Measurements from ENCODE around the gene SAMM50. TPM values are rescaled to one million over a fixed set of nuclear protein-coding genes. Genes with fewer than 3 reads are reported as not detected.

Gene SAMM50
- total and polyA plus RNA-seq, 10 of the 15 experiments (the other 5 are each of a cell fraction or from before 2014, with no cell fraction given): 38.2 to 126 (median 62.4) TPM

- FAIRE-seq: no peak
- Histone ChIP-seq H3K4me1 (ENCODE audit: control insufficient read depth, insufficient read depth, low read length) (peaks cover 29% of the 10 kb centered on the region), H3K27me3 (replicated peaks in 1 of 2; ENCODE audit: control insufficient read depth in 2 of 2, insufficient read depth in 2 of 2, low read length in 1 of 2) (no peaks in the 10 kb centered on the region), H3K4me2 (ENCODE audit: control insufficient read depth, insufficient read depth) (no peak overlapping the region), H3K36me3 (ENCODE audit: control insufficient read depth in 2 of 2, insufficient read depth in 2 of 2, low read length in 1 of 2) (peaks cover 2 to 5% of the 10 kb centered on the region in 2 experiments; a peak in 2 of 4 replicates), H3K9me3 (replicated peaks; ENCODE audit: control insufficient read depth, insufficient read depth, low read length) (no peaks in the 10 kb centered on the region), H3K79me2 (ENCODE audit: control insufficient read depth, insufficient read depth, low read length) (peaks cover 78% of the 10 kb centered on the region), H3K27ac (ENCODE audit: control insufficient read depth, insufficient read depth) (0 out of 2 replicates have a peak overlapping the region, but pooled peaks have one; percentile 13), H4K20me1 (ENCODE audit: control insufficient read depth, insufficient read depth) (no peaks in the 10 kb centered on the region), H3K9ac (ENCODE audit: control insufficient read depth, insufficient read depth, low read length) (no peak overlapping the region), H3K4me3 (no peak overlapping the region), H2AFZ (ENCODE audit: control insufficient read depth, low read depth, low read length) (no peak overlapping the region)
- ChIA-PET POLR2A (interaction anchor here (0.9 to 1.2 kb wide), 2 partner anchors 8 to 13 kb away, joined by 3 read pairs; no protein-coding TSS in a partner anchor), RAD21 (ENCODE audit: unreplicated experiment) (interaction anchor here (2.7 kb wide), 1 partner anchor 13 kb away, joined by 9 read pairs; no protein-coding TSS in a partner anchor), CTCF (interaction anchor here (0.9 to 1.5 kb wide), 3 partner anchors 12 to 644 kb away, joined by 3 to 4 read pairs (median 4); no protein-coding TSS in a partner anchor), SMC1A (ENCODE audit: uncharacterized antibody, unreplicated experiment) (interaction anchor here (0.9 to 3.6 kb wide), 3 partner anchors 11 to 46 kb away, joined by 4 to 11 read pairs (median 8); no protein-coding TSS in a partner anchor)
- TF ChIP-seq ZBTB33 (IDR thresholded peaks at IDR 0.05): peak; percentile 60; the same call in 1 of the 2 replicates
- peak; percentile 28; the same call in 1 of the 2 replicates for TF ChIP-seq RUNX3 (IDR thresholded peaks at IDR 0.05; ENCODE audit: low read length)
- no peak for TF ChIP-seq YBX1 (IDR thresholded peaks at IDR 0.05)
- no peak for ATAC-seq
- in situ Hi-C loops (cut with MboI) (loop anchor here (10.0 to 25.0 kb wide), 2 partner anchors 1115 to 1377 kb away; no protein-coding TSS in a partner anchor), intact Hi-C loops (cut with micrococcal nuclease; ENCODE audit: unreplicated experiment) (no loop called here)
- no TSS peak for BruUV-seq (replicated peaks)
- 93% methylated on average over 8 of the region's 8 CpGs for WGBS (ENCODE audit: insufficient coverage, insufficient replicate concordance, low lambda C conversion rate, missing lambda C conversion rate)
- no peak for DNase-seq (ENCODE audit: low read depth, low spot score)
Observed at GRCh38 chr22:44039566-44040171, 84.4 kb downstream of the SAMM50 start.

Measured in GM12878 (cell line).